HepG2 (cell line): ENCODE data around the gene IPO13. TPM values are rescaled to one million over a fixed set of nuclear protein-coding genes. Genes with fewer than 3 reads are reported as not detected.

Experiments
- BORCS8-MEF2B ChIP-seq: sonication (generic); formaldehyde crosslinking; IDR thresholded peaks from 2 replicates; pipeline ENCODE4 v1.8.0; 2022; ENCODE audit warnings: mild to moderate bottlenecking, missing genetic modification reagents
- GABPA ChIP-seq, 2 experiments: IDR thresholded peaks; 2 replicates each; pipeline ENCODE4 v1.6.1; 2011 to 2016; ENCODE audit warnings: low read depth in 2 of 2, low read length in 1 of 2, missing biosample characterization in 1 of 2, missing genetic modification characterization in 1 of 2
- ISX ChIP-seq: sonication (generic); formaldehyde crosslinking; conservative IDR thresholded peaks from 2 replicates; pipeline ENCODE4 v1.5.0; 2020; ENCODE audit warnings: missing genetic modification reagents
- KDM3A ChIP-seq: IDR thresholded peaks from 2 replicates; pipeline ENCODE4 v1.6.1; 2018; ENCODE audit warnings: low read depth, missing compliant biosample characterization
- SNAPC2 ChIP-seq: sonication (generic); formaldehyde crosslinking; IDR thresholded peaks from 2 replicates; pipeline ENCODE4 v1.8.1; 2022; ENCODE audit warnings: mild to moderate bottlenecking, missing genetic modification reagents
- ZFP36 ChIP-seq: fragments of 150-350 bp; IDR thresholded peaks from 2 replicates; pipeline ENCODE4 v1.6.1; 2018; ENCODE audit warnings: borderline replicate concordance, low read length, low read depth; ENCODE audit not compliant: partially characterized antibody
- ZNF142 ChIP-seq: sonication (generic); formaldehyde crosslinking; IDR thresholded peaks from 2 replicates; pipeline ENCODE4 v1.4.0; 2020; ENCODE audit warnings: missing genetic modification reagents
- ZNF280B ChIP-seq: sonication (generic); formaldehyde crosslinking; IDR thresholded peaks from 2 replicates; pipeline ENCODE4 v1.5.0; 2020; ENCODE audit warnings: missing genetic modification reagents, mild to moderate bottlenecking, borderline replicate concordance
- ZNF564 ChIP-seq: sonication (generic); formaldehyde crosslinking; IDR thresholded peaks from 2 replicates; pipeline ENCODE4 v1.8.1; 2023; ENCODE audit warnings: mild to moderate bottlenecking, missing genetic modification reagents
- ZNF570 ChIP-seq: sonication (generic); formaldehyde crosslinking; IDR thresholded peaks from 2 replicates; pipeline ENCODE4 v1.4.0; 2020; ENCODE audit warnings: mild to moderate bottlenecking, missing genetic modification reagents, borderline replicate concordance
- ZNF646 ChIP-seq: sonication (generic); formaldehyde crosslinking; IDR thresholded peaks from 2 replicates; pipeline ENCODE4 v1.9.0; 2021; ENCODE audit warnings: mild to moderate bottlenecking, missing genetic modification reagents
- ZNF747 ChIP-seq: sonication (generic); formaldehyde crosslinking; IDR thresholded peaks from 2 replicates; pipeline ENCODE4 v1.8.1; 2023; ENCODE audit warnings: missing genetic modification reagents, mild to moderate bottlenecking, borderline replicate concordance
- ZNF773 ChIP-seq: sonication (generic); formaldehyde crosslinking; IDR thresholded peaks from 2 replicates; pipeline ENCODE4 v1.4.0; 2020; ENCODE audit warnings: missing genetic modification reagents, borderline replicate concordance
- ZSCAN25 ChIP-seq: sonication (generic); formaldehyde crosslinking; IDR thresholded peaks from 2 replicates; pipeline ENCODE4 v1.8.0; 2022; ENCODE audit warnings: mild to moderate bottlenecking, missing genetic modification reagents
- polyA plus RNA-seq, 8 experiments: library from polyadenylated mRNA; depleted of rRNA in 3 of 8; stranded (reverse) in 7 of 8; unstranded in 1 of 8; fragments of >200 nt; fragmentation: Illumina TruSeq in 4 of 8; extraction: Trizol in 4 of 8; gene quantifications; 2 replicates each; pipeline versions ENCODE4 v1.2.1 to v1.2.3, GENCODE V29; 2011 to 2016; ENCODE audit warnings: low read depth in 4 of 8, missing spikeins in 1 of 8, mixed read lengths in 1 of 8; ENCODE audit not compliant: insufficient read depth in 1 of 8
- total RNA-seq, 5 experiments: library from RNA; depleted of rRNA; stranded (reverse); fragments of >200 nt; fragmentation: Illumina TruSeq; extraction: Trizol; gene quantifications; 2 replicates each; pipeline ENCODE4 v1.2.3, GENCODE V29; 2016; ENCODE audit warnings: low read depth in 1 of 5

Gene IPO13
- total and polyA plus RNA-seq, 2 of the 13 experiments (the other 11 are each of a cell fraction or from before 2014, with no cell fraction given), result 12.9 to 15.6 TPM

GRCh38 chr1:43991476-43992231 lies 44.9 kb downstream of the IPO13 start, which contains the start of gene CCDC24 (continued):
- TF ChIP-seq ZNF142 (0 out of 2 replicates have a peak, but pooled peaks have one; percentile 42), ZNF747 (CRISPR knock-in tag) (no peak), ZSCAN25 (CRISPR knock-in tag) (no peak), ZNF773 (CRISPR knock-in tag) (no peak), ZNF564 (CRISPR knock-in tag) (no peak; the same call in 1 of the 2 replicates), GABPA (IDR thresholded peaks at IDR 0.05; ENCODE audit: low read depth, low read length) (peak; percentile 41), GABPA (CRISPR knock-in tag; IDR thresholded peaks at IDR 0.05; ENCODE audit: low read depth) (peak; percentile 71), ISX (CRISPR knock-in tag) (no peak), ZNF280B (CRISPR knock-in tag) (no peak), ZNF646 (CRISPR knock-in tag) (no peak; the same call in 1 of the 2 replicates), BORCS8-MEF2B (CRISPR knock-in tag) (0 out of 2 replicates have a peak, but pooled peaks have one; percentile 37), ZNF570 (CRISPR knock-in tag) (no peak), KDM3A (CRISPR knock-in tag) (no peak), ZFP36 (no peak), SNAPC2 (0 out of 2 replicates have a peak, but pooled peaks have one; percentile 51)
